ENCODE data around the gene ARHGAP19.

DNA sequence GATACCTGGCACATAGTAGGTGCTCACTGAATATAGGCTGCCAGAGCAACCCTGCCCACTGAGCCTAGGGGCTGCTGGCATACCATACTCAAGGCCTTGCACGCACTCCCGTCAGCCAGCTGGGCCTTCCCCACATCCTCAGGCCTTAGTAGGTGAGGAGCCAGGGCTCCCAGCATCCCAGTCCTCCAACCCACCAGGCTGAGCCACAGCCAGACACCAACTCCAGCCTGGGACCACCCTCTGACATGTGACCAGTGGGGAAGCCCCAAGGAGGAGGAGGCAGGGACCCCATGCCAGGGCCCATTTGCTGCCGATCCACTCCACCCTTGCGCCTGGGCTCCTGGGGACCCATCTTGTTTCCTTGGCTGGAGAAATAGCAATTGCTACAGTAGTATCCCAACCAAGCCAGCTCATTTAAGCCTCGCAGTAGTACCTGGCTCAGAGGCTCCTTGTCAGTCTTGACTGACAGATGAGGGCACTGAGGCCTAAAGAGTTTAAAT, 118.1 kb downstream of the ARHGAP19 start:
- TF ChIP-seq EZH2 (IDR thresholded peaks at IDR 0.05) (no peak), POLR2AphosphoS5 (IDR thresholded peaks at IDR 0.05; ENCODE audit: borderline replicate concordance, low read depth, low read length) (no peak), FOXP2 (optimal IDR thresholded peaks at IDR 0.05; ENCODE audit: control extremely low read depth, extremely low read length, insufficient read depth) (no peak)
